NCI-H460 (cell line): Measurements from ENCODE around the gene IRF2. TPM values are rescaled to one million over a fixed set of nuclear protein-coding genes. Genes with fewer than 3 reads are reported as not detected.
A peak's percentile ranks its signal among the peaks of the same experiment; 100 is the strongest.
"Not testable (repeated sequence)": the region's sequence is repeated elsewhere in the genome, so short reads cannot be mapped to it uniquely, and the experiment has no call there.

Experiments
- DNase-seq: peaks from one replicate; pipeline ENCODE4 v3.0.0-alpha.2; 2016; ENCODE audit warnings: low read depth; ENCODE audit errors: extremely low read depth
- total RNA-seq: library from RNA; depleted of rRNA; stranded (reverse); fragments of >200 nt; shearing (Covaris generic); gene quantifications from 2 replicates; pipeline ENCODE4 v1.2.3, GENCODE V29; 2014

Gene IRF2
- total RNA-seq, 1 experiment from 2014 or later = 27.2 TPM

DNA sequence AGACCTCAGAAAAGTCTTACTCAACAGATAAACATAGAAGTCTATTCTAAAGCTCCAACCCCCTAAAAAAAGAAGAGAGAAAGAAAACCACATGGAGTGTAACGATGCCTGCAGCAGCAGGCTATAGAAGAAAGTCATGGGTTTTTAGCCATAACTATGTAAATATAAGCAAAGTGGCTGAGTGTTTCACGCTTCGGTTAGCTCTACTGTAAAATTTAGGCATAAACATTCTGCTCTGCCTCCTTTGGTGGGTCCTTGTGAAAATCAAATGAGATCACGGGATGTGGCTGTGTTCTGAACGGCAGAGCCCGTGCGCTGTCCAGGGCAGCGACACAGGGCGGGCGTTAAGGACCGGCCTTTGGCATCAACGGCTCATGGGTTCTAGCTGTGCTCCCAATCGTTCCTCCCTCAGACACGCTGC lies 78.4 kb downstream of the IRF2 start:
- no peak for DNase-seq

DNA sequence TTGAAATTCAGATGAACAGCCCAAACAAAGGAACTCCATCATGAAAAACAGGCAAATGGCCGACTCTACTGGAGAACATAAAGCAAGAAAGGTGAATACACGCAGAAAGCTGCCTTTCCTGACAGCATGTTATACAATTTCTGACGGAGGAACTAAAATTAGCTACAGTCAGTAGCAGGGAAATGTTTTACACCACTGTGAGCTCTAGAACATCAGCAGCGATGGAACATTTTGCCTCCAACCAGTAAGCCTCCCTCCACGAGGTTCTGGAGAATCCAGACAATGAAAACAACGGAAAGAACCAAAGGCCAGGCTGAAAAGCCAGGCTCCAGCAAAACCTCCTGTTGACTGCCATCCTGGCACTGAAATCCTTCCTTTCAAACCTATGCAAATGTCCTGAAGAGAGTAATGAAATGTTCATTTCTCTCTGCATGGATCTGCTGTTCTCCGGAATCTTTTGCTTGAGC lies 78.9 kb downstream of the IRF2 start:
- DNase-seq = no peak

DNA sequence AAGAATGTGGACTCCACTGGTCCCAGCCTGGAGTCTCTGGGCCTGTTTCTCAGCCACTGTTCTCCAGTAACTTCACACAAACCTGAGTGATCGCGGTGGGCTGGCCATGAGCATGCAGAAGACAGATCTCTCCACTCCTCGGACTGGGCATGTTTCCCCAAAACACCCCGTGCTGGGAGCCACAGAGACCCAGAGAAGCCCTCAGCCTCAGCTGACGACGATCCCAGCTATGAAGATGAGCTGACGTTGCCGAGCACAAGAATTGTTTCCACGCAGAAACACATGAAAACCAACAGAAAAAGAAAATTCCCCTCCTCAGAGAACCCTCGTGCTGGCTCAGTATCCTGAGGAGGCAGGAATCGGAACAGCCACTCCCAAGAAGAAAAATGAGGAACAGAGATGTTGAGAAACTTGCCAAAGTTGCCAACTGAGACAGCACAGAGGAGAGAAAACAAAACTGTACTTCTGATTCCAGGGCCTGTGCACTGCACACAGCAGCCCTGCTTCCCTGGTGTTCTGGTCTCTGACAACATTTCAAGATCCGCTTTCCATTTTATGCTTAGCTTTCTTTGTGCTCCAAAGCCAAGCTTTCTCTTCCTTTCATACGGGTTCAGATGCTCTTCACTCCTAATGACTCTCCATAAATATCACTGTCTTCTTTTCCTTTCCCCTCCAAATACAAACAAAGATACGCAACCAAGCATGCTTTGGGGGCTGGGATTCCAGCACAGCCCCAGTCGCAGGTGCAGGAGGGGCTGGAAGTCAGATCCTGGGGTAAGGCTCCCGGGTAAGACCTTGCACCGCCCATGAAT lies 81.4 kb downstream of the IRF2 start:
- no peak for DNase-seq

DNA sequence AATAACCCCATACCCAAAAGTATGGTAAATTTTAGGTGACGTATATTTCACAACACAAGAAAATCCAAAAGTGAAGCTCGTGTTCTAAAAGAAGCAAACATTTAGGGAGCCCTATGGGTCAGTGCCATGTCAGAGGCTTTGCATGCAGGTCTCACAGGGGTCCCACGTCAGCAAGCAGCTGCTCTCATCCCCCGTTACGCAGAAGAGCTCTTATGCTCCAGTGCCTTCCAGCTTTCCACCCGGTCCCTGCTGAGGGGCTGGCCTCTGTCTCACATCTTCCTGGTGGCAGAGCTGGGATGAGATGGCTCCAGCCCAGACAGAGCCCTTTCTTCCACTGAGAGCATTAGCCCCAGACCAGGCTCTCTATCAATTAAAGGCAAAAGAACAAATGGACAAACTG lies 82.0 kb downstream of the IRF2 start:
- no peak for DNase-seq

DNA sequence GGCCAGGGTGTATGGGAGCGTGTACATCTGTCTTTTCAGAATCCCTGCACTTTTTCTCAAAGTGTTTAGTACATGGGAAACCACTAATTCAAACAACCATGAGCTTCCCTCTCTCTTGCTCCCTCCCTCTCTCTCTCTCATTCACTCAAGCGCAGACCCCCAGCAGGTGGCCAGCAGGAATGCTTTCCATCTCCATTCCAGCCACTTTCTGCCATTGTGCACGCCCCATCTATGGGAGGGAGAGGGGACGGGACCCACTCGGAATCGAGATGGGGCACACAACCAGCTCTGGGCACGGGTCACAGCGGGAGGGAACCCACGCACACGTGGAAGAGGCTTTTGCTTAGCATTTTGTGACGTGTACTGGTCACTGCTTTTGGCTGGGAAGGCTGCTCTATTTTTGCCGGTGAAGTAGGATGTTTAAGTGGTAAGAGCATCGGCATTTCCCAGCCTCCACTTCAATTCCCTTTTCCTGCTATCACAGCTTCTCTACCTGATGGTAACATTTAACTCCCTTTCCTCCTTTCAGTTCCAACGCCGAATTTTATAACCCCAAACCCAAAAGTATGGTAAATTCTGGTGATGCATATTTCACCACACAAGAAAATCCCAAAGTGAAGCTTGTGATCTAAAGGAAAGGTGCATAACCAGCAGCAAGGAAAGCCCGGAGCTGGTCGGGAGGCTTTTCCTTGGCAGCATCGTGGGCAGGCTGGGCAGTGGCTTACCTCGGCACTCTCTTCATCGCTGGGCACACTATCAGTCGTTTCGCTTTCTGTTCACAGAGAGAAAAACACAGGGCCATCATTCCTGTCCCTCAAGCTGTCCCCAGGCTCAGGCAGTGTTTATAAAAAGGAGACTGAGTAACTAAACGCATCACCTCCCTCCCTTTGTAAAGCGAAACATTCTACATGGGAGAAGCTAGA lies 84.1 kb downstream of the IRF2 start:
- no peak for DNase-seq

DNA sequence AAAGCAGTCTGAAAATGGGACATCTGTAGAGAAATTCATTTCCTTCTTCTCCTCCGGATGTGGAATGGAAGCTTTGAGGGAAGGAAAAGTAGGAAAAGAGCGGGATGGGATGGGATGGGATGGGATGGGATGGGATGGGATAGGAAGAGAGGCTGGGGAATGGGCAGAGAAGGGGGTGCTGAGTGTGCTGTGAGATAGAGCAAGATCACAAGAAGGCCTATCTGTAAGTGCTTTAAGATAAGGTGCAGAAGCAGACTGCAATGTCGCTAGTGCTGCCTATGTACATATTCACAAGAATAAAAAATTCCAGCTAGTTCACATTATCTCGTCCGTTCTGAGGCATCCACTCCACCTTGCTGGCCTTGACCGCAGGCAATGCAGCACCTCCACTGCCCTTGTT lies 86.2 kb downstream of the IRF2 start:
- no peak for DNase-seq

DNA sequence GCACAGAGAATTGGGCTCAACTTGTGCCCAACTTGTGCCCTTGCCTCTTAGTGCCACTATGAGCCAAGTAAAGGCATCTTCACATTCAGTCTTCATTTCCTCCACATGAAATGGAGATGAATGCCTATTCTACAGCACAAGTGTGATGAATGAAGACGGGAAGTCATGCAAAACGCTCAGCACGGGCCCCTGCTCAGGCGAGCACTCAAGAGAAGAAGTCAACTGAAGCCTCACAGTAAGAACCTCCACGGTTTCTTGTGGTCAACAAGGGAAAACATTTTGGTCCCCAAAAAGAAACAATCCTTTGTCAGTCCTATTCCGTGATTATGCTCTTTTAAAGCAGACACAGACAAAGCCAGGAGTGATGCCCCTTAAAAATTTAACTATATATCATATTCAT lies 87.0 kb downstream of the IRF2 start:
- no peak for DNase-seq

DNA sequence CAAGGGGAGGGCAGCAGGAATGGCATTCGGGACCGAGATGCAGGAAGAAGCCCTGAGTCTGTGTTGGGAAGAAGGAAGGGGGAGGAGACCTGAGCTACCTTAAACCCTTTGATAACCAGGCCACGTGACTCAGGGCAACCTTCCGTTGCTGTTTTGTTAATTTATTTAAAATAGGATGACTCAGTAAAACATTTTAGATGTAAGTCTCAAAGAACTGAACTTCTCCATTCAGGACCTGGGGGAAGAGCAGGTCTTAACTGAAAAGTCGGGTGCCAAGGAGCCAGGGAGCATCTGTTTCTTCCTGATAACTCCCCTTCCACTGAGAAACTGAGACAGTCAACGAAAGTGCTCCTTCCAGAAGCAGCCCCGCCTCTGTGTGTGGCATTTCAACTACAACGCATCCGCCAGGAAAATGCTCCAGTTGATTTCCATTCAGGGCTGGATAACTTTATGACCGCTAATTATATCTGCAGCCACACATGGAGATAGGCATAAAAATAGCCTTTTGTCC lies 88.0 kb downstream of the IRF2 start:
- DNase-seq = no peak

DNA sequence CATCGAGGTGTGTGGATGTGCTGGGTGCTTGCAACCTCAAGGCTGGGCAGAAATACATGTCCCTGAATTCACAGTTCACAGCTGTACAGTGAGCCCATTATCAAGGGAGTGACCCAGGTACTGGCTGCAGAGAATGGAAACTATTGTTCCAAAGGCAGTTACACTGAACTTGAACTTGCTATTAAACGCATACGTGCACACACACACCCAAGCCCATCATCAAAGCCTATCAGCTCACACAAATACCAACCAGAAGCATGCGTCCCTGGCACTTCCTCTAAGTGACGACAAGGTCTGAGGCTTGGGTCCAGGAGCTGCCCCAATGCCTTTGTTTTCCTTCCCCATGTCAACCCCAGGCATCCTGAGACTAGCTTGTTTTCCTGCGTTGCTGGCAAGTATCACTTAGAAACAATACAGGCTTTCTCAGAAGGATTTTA lies 88.6 kb downstream of the IRF2 start:
- DNase-seq = no peak

DNA sequence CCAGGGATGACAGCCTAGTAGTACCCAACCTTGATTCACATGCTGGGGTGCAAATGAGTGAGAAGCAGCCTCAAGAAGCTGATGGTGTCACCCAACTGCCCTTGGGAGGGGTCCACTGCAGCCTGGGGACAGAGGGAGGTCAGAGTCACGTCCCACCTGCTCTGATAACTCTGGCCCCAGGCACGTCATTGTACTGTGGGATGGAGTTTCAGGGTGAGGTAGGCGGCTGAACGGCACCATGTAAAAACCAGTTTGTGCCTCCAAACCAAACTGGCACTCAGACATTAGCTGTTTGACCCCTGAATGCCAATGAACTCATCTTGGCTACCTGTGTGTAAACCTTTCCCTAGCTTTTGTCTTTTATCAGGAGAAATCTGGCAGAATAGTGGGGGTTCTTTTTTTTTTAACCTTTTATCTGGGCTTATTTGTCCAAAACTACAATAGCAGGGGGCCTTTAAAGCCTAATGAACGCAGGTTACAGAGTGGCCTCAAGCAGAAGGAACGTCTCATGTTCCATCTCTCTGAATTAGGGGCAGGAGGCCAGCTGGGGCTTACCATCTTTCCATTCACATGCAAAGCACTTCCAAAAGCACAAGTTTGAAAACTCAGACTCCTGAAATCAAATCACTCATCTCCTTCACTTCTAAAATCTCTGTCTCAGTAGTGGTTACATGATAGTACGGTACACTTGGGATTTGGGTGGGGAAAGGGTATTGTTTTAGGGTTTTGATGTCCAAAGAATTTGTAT lies 89.4 kb downstream of the IRF2 start:
- DNase-seq = no peak

DNA sequence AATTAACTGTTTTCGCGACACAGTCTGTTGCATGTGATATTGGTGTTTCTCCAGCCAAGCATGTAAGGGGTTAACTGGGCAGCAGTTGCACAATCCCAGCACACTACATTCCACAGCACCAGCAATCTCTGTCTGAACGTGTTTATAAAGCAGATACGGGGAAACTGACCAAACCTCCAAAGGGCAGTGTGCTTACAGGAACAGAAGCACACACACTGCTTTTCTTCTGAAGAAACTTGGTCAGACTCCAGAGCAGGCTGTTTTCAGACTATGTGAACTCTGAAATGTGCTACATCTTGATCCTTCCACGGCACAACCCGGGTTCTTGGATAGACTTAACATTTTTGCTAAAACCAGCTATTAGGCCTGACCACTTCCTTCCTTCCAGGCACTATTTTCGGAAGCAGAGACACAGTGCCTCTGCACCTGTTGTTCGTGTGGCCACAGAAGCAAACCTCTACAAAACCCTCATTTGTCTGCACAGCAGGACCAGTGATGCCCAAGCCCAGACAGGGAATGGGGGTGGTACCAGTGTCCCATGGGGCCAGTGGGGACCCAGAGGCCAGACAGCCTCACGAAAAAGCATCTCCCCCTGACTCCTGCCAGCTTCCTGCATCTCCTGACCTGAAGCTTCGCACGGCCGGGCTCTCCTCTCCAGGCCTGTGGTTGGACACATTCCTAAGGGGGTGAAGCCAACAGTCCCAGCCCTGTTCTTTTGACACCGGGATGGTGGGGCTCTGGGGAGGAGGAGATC lies 90.1 kb downstream of the IRF2 start:
- peak; percentile 30 for DNase-seq

DNA sequence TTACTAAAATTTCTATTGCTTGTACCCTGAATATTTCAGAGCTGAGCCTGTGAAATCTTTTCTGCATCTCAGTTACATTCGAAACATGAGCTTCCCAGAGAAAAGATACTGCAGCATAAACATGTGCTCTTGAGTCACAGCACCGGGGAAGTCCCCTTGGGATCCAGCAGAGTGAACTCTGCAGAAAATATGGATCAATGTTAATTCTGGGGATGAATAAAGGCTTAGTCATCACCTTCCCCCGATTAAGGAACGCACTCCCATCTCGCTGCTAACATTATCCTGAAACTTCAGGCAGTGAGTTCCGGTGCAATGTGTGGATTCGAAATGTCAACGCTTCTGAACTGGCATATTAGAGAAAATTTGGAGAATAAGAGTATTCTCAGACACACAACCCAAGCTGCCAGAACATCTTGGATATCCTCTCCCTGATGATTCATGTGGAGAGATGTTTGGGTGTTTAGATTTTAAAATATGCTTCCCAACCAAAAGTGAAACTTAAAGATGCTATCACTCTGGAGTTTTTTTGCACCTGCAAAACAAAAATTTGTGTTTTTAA lies 90.8 kb downstream of the IRF2 start:
- peak; percentile 60 for DNase-seq

DNA sequence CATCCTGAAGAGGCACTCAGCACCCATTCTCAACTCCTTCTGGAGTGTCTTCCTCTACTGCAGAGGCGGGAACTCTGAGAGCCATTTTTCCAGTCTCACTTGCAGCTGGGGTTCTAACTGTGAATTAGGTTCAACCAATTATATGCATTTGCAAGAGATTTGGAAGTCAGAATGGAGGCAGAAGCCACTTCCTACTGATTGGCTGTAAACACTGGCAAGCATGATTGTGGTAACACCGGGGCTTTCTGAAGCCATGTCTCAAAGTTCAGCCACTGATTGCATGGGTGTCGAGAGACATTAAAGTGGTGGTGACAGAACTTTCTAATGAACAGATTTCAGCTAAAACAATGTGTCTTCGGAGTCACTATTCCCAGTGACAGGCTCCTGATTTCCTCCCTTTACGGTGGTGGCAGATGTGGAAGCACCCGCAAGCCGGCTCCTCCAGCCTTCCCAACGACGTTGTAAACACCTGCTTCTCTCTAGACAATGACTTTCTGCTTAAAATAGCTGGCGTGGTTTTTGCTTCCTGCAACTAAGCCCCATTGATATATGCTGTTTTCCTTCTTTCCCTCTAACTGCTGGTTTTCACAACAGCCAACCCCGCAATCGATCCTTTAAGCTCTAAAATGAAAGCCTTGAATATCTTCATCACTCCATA lies 92.0 kb downstream of the IRF2 start:
- no peak for DNase-seq

DNA sequence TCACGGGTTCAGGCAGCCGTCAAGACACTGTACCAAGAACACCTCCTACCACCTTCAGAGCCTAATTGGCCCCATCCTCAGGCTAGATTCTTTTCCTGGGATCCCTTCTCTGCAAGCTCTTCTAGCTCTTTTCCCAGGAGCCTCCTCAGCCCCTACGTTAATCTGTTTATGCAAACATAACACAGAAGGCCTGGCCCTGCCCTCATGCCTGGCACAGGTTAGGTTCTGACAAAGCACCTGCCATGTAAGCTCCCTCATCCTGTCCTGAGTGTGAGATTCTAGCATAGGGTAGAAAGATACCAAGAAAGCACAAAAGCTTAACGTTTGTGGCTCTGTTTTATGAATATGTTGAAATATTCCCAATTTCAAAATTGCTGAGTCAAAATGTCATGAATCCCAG lies 93.6 kb downstream of the IRF2 start:
- no peak for DNase-seq

DNA sequence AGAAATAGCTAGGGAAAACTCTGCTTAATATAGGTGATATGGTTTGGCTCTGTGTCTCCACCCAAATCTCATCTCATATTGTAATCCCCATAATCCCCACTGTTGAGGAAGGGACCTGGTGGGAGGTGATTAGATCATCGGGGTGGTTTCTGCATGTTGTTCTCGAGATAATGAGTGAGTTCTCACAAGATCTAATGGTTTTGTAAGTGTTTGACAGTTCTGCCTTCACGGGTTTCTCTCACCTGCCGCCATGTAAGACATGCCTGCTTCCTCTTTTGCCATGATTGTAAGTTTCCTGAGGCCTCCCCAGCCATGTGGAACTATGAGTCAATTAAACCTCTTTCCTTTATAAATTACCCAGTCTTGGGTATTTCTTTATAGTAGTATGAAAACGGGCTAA lies 94.1 kb downstream of the IRF2 start:
- not testable (repeated sequence) for DNase-seq

DNA sequence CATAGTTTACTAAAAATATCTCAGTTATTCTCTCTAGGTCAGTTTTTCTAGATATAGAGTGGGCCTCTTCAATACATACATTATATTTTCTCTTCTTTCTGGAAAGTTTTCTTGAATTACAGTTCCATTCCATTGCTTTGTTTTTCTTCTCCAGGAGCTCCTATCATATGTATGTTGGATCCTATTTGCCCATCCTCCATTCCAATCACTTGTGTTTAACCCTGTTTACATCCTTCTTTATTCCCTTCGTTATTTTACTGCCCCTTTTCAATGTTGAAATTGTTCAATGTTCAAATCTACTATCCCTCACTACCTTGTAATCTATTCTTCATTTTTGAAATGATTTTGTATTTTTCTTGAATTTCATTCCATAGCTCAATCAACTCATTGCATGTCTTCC lies 97.4 kb downstream of the IRF2 start:
- no peak for DNase-seq

DNA sequence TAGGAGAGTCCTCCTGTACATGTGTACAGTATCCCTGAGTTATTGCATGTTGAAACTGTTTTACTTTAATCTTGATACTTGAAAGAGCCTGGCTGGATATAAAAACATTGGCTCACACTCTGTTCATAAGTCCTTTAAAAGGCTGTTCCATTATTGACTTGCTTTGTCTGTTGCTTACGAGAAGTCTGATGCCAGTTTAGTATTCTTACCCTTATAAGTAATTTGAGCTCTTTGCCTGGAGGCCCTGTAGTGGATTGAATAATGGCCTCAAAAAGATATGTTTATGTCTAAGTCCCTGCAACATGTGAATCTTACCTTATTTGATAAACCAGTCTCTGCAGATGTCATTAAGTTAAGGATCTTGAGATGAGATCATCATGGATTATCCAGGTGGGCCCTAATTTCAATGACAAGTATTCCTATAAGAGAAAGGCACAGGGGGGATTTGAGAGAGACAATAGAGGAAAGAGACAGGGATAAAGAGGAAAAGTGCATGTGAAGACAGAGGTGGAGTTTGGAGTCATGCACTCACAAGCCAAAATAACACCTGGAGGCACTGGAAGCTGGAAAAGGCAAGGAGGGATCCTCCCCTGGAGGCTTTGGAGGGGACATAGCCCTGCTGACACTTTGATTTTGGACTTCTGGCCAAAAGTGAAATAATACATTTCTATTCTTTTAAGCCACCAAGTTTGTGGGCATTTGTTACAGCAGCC lies 98.1 kb downstream of the IRF2 start:
- DNase-seq = no peak

DNA sequence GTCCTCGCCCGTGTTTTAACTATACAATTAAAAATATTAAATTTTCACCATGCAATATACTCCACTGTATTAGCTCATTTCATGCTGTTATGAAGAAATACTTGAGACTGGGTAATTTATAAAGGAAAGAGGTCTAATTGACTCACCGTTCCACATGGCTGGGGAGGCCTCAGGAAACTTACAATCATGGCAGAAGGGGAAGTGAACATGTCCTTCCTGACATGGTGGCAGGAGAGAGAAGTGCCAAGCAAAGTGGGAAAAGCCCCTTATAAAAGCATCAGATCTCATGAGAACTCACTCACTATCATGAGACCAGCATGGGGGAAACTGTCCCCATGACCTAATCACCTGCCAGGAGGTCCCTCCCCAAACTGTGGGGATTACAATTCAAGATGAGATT lies 98.7 kb downstream of the IRF2 start:
- DNase-seq = not testable (repeated sequence)
